Measurements from ENCODE around the gene DIPK2B.

DNA sequence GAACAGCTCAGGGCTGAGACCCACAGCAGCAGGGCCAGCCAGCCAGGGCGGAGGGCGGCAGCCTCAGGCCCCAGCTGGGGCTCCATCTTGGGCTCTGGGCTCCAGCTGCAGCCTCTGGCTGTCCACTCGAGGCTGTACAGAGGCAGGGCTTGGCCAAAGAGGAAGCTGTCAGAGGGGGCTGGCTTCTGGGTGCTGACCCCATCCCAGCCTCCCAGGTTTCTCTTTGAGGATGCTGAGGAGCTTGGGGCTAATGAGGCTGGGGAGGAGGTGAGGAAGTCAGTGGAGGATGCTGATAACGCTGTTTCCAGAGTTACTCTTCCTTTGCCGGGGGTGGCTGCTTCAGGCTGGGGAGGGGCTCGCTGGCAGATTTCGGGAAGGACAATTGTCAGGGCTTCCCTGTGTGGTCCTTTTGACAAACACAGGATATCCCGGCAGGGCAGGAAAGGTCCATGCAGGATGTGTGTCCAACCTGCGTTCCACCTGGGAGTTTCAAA is at the start of gene DIPK2B:
- TF ChIP-seq, protein P1, sequence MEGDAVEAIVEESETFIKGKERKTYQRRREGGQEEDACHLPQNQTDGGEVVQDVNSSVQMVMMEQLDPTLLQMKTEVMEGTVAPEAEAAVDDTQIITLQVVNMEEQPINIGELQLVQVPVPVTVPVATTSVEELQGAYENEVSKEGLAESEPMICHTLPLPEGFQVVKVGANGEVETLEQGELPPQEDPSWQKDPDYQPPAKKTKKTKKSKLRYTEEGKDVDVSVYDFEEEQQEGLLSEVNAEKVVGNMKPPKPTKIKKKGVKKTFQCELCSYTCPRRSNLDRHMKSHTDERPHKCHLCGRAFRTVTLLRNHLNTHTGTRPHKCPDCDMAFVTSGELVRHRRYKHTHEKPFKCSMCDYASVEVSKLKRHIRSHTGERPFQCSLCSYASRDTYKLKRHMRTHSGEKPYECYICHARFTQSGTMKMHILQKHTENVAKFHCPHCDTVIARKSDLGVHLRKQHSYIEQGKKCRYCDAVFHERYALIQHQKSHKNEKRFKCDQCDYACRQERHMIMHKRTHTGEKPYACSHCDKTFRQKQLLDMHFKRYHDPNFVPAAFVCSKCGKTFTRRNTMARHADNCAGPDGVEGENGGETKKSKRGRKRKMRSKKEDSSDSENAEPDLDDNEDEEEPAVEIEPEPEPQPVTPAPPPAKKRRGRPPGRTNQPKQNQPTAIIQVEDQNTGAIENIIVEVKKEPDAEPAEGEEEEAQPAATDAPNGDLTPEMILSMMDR (IDR thresholded peaks at IDR 0.05; ENCODE audit: borderline replicate concordance, extremely low read depth, low read length, poor library complexity, severe bottlenecking), result no peak
- TF ChIP-seq EZH2 (IDR thresholded peaks at IDR 0.05; ENCODE audit: borderline replicate concordance, low read depth, low read length, severe bottlenecking), result no peak

Measured in DND-41 (cell line).